DND-41 (cell line): ENCODE measurements around the gene AKT1.

Experiments used
- CTCF ChIP-seq: IDR thresholded peaks from 2 replicates; pipeline ENCODE4 v1.5.1; 2012; ENCODE audit warnings: borderline replicate concordance, low read length, moderate library complexity, mild to moderate bottlenecking; ENCODE audit not compliant: poor library complexity, severe bottlenecking; ENCODE audit errors: extremely low read depth
- EZH2 ChIP-seq: IDR thresholded peaks from 3 replicates; pipeline ENCODE4 v1.6.1; 2012; ENCODE audit warnings: borderline replicate concordance, low read depth, mild to moderate bottlenecking, moderate library complexity, low read length, inconsistent platforms; ENCODE audit not compliant: severe bottlenecking

- no peak for TF ChIP-seq CTCF
- TF ChIP-seq EZH2, result no peak
These were observed 5.5 kb downstream of the AKT1 start for GRCh38 chr14:104789752-104790743.
